Lower leg skin (tissue), 4 donors: Measurements from ENCODE around the gene CDCA4. TPM values are rescaled to one million over a fixed set of nuclear protein-coding genes. Genes with fewer than 3 reads are reported as not detected.

Experiments
- DNase-seq, 2 donors: peaks; one replicate each; pipeline ENCODE4 v3.0.0-alpha.2; 2019; ENCODE audit warnings: low spot score in 2 of 2
- H3K4me3 ChIP-seq: fragments of 200-600 bp; sonication (generic); 2 replicates; pipeline ENCODE4 v1.5.1; 2017; ENCODE audit warnings: mild to moderate bottlenecking, low read depth; ENCODE audit not compliant: poor library complexity, severe bottlenecking
- POLR2A ChIP-seq, 2 donors: fragments of 450-650 bp; IDR thresholded peaks; one replicate each; pipeline ENCODE4 v1.6.1; 2016 to 2017; ENCODE audit warnings: antibody characterized with exemption in 2 of 2, mild to moderate bottlenecking in 1 of 2, moderate library complexity in 1 of 2
- WGBS, 2 donors: methylation state at CpG; one replicate each; pipeline ENCODE4 v1.1.5; 2018; 5-methylcytosine and 5-hydroxymethylcytosine counted together
- intact Hi-C: fragments of 100-400 bp; cut with DNase I; formaldehyde crosslinking; loops from one replicate; pipeline ENCODE4 v1.15.0; 2023; ENCODE audit warnings: low total_unique reads
- total RNA-seq, 4 donors: library from RNA; depleted of rRNA; stranded (reverse); fragments of >200 nt; gene quantifications; one replicate each; pipeline ENCODE4 v1.1.0, GENCODE V29; 2016
- TF ChIP-seq, protein P1 (sequence below), 3 donors: fragments of 450-650 bp; IDR thresholded peaks; one replicate each; pipeline ENCODE4 v1.5.1; 2016; ENCODE audit warnings: antibody characterized with exemption in 3 of 3, mild to moderate bottlenecking in 3 of 3, moderate library complexity in 2 of 3

The CDCA4 gene
- total RNA-seq, 4 donors from 2014 or later = 39.3 to 45.7 (median 41.5) TPM

DNA sequence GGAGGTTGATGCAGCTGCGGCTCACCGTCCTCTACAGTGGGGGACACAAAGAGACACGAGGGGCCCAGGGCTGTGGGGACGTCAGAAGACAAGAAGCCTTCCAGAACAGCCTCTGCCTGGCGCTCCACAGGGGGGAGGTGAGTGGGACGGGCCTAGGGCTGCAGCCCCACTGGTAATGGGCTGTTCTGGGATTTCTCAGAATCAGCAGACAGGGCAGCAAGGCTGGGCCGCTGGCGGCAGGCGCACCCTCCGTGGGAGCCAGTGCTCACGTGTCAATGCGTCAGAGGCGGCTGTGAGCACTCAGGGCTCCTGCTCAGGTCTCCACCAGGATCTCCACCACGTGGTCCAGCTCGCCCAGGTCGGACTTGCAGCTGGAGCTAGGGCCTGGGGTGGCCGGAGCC lies 10.0 kb downstream of the CDCA4 start:
- intact Hi-C loops = no loop called here
- WGBS, 2 donors = 79 to 81% methylated on average over 17 of the region's 17 CpGs
- TF ChIP-seq, protein P1, sequence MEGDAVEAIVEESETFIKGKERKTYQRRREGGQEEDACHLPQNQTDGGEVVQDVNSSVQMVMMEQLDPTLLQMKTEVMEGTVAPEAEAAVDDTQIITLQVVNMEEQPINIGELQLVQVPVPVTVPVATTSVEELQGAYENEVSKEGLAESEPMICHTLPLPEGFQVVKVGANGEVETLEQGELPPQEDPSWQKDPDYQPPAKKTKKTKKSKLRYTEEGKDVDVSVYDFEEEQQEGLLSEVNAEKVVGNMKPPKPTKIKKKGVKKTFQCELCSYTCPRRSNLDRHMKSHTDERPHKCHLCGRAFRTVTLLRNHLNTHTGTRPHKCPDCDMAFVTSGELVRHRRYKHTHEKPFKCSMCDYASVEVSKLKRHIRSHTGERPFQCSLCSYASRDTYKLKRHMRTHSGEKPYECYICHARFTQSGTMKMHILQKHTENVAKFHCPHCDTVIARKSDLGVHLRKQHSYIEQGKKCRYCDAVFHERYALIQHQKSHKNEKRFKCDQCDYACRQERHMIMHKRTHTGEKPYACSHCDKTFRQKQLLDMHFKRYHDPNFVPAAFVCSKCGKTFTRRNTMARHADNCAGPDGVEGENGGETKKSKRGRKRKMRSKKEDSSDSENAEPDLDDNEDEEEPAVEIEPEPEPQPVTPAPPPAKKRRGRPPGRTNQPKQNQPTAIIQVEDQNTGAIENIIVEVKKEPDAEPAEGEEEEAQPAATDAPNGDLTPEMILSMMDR (IDR thresholded peaks at IDR 0.05) = no peak
- no peak for TF ChIP-seq POLR2A (IDR thresholded peaks at IDR 0.05)
- H3K4me3 ChIP-seq = no peak overlapping the region
- no peak for DNase-seq

DNA sequence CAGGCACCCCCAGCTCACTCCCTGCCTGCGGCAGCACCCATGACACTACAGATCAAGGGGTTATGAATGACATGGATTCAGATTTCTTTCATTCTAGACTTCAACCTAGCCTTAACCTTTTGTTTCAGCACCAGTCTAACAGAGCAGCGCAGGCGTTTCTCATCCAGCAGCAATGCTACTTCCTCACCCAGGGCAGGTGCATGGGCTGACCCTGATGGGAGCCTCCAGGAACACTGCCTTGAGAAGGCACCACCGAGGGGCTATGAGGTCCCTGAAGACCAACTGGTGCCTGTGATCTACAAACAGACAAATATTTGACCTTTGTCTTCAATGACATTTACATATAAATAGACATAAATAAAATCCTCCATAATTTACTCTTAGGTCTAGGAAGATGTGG lies 10.8 kb downstream of the CDCA4 start:
- H3K4me3 ChIP-seq = no peak overlapping the region
- intact Hi-C loops = no loop called here
- 80 to 90% methylated on average over 4 of the region's 4 CpGs for WGBS, 2 donors
- TF ChIP-seq, protein P1 (IDR thresholded peaks at IDR 0.05) = no peak
- no peak for TF ChIP-seq POLR2A (IDR thresholded peaks at IDR 0.05)
- DNase-seq = no peak

DNA sequence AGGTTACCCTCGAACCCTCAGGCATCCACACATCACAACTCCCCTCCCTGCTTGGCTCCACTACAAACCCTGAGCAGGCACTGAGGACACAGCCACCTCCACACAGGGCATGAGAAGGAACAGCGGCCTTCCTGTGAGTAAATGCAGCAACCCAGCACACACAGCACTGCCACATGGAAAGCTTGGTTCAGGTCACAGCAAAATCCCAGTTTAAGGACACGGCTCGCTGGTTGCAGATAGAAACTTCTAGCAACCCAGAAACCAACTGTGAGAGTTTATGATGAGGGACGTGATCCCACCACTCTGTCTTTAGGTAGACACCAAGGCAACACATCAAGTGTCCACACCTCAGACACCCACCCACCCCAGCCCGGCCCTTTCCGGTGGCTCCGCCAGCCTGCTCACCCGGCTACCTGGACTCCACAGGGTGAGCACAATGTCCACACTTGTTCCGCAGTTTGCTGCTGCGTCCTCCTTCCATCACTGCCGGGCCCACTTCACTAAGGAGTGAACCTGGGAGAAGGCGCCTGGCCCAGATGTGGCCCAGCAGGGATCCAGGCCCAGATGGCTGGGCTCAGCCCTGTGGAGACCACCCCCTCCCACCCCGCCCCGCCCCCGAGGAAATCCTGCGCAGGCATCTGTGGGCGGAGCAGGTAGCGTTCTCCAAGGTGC lies 13.2 kb downstream of the CDCA4 start:
- TF ChIP-seq, protein P1 (IDR thresholded peaks at IDR 0.05) = no peak
- TF ChIP-seq POLR2A (IDR thresholded peaks at IDR 0.05) = no peak
- DNase-seq = no peak
- intact Hi-C loops = no loop called here
- H3K4me3 ChIP-seq = no peak overlapping the region
- WGBS, 2 donors = 89 to 90% methylated on average over 17 to 19 of the region's 19 CpGs

DNA sequence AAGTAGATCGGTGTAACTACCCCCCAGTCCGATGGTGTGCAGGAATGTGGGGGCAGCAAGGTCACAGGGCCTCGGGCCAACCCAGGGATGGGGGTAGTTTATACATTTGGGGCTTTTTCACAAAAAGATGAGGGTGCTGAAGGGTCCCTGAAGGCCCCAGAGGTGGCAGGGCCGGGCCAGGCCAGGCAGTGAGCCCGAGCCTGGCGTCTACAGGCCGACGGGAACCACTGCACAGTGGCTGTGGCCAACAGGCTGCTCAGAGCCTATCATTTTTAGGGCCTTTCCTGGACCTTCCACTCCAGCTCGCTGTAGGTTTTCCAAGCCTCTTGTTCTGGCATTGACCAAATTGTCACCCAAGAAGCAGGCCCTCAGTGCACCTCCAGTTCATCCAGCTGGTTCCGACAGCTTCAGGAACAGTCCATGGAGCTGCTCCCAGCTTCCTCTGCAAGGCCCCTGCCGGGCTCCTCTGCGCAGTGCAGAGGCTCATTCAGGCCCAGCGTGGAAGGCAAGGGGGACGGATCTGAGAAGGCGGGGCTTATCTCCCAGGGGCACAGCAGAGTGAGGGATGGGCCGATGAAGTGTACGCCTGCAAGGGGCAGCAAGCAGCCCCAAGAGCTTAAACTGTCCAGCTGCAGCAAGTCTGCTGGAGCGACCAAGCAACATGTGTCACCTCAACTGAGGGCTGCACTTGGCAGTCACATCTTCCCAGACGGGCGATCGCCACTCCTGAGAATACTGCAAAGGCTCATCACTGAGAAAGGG lies 13.9 kb downstream of the CDCA4 start:
- intact Hi-C loops = no loop called here
- no peak overlapping the region for H3K4me3 ChIP-seq
- TF ChIP-seq POLR2A (IDR thresholded peaks at IDR 0.05) = no peak
- TF ChIP-seq, protein P1 (IDR thresholded peaks at IDR 0.05) = no peak
- no peak for DNase-seq
- 84 to 90% methylated on average over 21 of the region's 21 CpGs for WGBS, 2 donors

DNA sequence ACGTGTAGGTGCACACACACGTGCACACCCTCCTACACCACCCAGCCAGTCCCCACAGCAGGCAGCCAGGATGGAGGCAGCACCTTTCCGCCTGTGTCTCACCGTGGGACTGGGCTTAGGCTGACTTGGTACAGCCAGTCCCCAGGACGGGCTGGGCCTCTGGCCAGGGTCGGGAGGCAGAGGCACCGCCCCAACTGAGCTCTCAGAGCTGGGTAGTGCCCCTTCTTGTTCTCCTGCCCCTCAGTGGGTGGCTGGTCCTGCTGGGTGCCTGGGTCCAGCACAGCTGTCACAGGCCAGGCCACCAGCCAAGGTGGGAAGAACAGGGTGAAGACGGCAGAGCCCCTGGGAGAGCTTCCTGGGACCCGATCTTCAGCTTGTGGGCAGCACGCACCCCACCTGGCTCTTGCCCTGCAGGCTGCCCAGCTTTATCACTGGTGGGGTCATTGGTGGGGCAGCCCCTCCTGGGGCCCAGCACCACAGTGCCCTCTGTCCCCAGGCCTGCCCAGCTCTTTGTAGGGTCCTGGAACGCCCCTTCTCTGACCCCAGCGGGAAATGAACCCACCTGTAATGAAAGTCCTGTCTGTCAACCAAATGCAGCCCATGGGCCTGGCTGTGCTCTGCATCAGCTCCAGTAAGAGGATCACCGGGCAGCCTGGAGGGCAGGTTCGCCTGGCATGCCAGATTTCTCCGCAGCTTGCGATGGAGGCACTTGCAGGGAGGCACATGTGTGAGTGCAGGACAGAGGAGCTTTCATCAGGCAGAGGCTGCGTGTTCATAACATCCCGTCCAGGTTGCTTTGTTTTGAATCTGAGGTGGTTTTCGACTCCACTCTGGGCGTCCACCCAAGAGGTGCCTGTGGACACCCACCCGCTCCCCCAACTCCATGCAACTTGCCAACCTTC lies 14.7 kb downstream of the CDCA4 start:
- WGBS, 2 donors = 73 to 85% methylated on average over 16 to 18 of the region's 21 CpGs
- no peak overlapping the region for H3K4me3 ChIP-seq
- no peak for DNase-seq
- intact Hi-C loops = no loop called here
- no peak for TF ChIP-seq POLR2A (IDR thresholded peaks at IDR 0.05)
